HFFc6 (cell line): Measurements from ENCODE around the gene POU3F1. TPM values are rescaled to one million over a fixed set of nuclear protein-coding genes. Genes with fewer than 3 reads are reported as not detected.

Source experiments
- DNase-seq: peaks from one replicate; pipeline ENCODE4 v3.0.0-alpha.2; 2018
- H3K27ac Mint-ChIP-seq: 2 replicates; pipeline ENCODE4 v1.8.0; 2020; ENCODE audit warnings: mild to moderate bottlenecking, mixed read lengths
- H3K27me3 Mint-ChIP-seq: 2 replicates; pipeline ENCODE4 v1.8.0; 2021; ENCODE audit warnings: mild to moderate bottlenecking, moderate library complexity, mixed read lengths; ENCODE audit not compliant: insufficient read depth
- H3K36me3 Mint-ChIP-seq: 2 replicates; pipeline ENCODE4 v1.8.0; 2021; ENCODE audit warnings: low read depth, mixed read lengths
- H3K4me1 Mint-ChIP-seq: 2 replicates; pipeline ENCODE4 v1.8.0; 2020; ENCODE audit warnings: low read depth, mixed read lengths
- H3K4me3 Mint-ChIP-seq: 2 replicates; pipeline ENCODE4 v1.8.0; 2020; ENCODE audit warnings: mild to moderate bottlenecking, moderate library complexity, mixed read lengths
- H3K9me3 Mint-ChIP-seq: 2 replicates; pipeline ENCODE4 v1.8.0; 2020; ENCODE audit warnings: mild to moderate bottlenecking, mixed read lengths
- total RNA-seq, 6 experiments: library from RNA; stranded (reverse); fragmentation: NEBNext Ultra II Directional; extraction: Animal tissue kit (Norgen Biotek cat#: 25700); gene quantifications; 2 replicates in 1 of 6; 3 replicates in 5 of 6; pipeline ENCODE4 v1.2.3, GENCODE V29; 2021
- TF ChIP-seq, protein P1 (sequence below): fragments of 200-600 bp; sonication (generic); IDR thresholded peaks from 2 replicates; pipeline ENCODE4 v1.5.0; 2021; ENCODE audit warnings: antibody characterized with exemption, mild to moderate bottlenecking

The POU3F1 gene
- total RNA-seq, 6 experiments from 2014 or later: 0.11 TPM; not detected in 5

DNA sequence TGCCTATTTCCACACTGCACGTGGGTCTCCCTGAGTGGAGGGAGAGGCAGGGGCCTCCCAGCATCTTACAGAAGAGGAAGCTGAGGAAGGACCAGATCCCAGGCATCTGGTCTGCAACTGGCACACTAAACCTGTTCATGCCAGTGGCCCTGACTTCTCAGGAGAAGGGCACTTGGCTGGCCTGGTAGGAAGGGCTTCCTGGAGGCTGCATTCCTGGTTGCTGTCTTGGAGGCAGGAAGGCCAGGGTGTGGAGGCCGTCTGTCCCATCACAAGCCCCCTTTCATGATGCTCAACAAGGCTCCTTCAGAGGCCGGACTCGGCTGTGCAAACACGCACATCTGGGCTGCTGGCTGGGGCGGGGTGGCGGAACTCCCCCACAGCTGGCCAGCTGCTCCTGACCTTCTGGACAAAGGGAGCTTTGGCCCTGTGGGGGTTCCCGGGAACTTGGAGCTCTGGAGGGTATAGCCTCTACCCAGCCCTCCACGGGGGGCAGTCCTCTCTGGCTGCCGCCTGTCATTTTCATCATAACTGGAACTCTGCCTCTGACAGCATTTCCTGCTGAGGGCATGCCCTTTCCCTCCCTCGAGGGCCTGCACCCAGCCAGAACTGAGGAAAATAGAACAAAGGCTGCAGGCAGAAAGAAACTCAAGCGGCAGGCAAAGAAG is 39.2 kb upstream of the POU3F1 start:
- no peak for DNase-seq
- Mint-ChIP-seq H3K4me1 (no peaks in the 10 kb centered on the region), H3K4me3 (no peak overlapping the region), H3K27ac (no peak overlapping the region), H3K9me3 (no peaks in the 10 kb centered on the region), H3K27me3 (peaks cover 18% of the 10 kb centered on the region), H3K36me3 (no peaks in the 10 kb centered on the region)
- TF ChIP-seq, protein P1, sequence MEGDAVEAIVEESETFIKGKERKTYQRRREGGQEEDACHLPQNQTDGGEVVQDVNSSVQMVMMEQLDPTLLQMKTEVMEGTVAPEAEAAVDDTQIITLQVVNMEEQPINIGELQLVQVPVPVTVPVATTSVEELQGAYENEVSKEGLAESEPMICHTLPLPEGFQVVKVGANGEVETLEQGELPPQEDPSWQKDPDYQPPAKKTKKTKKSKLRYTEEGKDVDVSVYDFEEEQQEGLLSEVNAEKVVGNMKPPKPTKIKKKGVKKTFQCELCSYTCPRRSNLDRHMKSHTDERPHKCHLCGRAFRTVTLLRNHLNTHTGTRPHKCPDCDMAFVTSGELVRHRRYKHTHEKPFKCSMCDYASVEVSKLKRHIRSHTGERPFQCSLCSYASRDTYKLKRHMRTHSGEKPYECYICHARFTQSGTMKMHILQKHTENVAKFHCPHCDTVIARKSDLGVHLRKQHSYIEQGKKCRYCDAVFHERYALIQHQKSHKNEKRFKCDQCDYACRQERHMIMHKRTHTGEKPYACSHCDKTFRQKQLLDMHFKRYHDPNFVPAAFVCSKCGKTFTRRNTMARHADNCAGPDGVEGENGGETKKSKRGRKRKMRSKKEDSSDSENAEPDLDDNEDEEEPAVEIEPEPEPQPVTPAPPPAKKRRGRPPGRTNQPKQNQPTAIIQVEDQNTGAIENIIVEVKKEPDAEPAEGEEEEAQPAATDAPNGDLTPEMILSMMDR: no peak

- H3K27ac Mint-ChIP-seq: no peak overlapping the region
- peaks cover 15% of the 10 kb centered on the region for H3K27me3 Mint-ChIP-seq
- TF ChIP-seq, protein P1: no peak
- no peaks in the 10 kb centered on the region for H3K36me3 Mint-ChIP-seq
- no peaks in the 10 kb centered on the region for H3K4me1 Mint-ChIP-seq
- no peak for DNase-seq
- no peak overlapping the region for H3K4me3 Mint-ChIP-seq
- no peaks in the 10 kb centered on the region for H3K9me3 Mint-ChIP-seq
Measured at GRCh38 chr1:38084700-38085099, 38.1 kb upstream of the POU3F1 start.

DNA sequence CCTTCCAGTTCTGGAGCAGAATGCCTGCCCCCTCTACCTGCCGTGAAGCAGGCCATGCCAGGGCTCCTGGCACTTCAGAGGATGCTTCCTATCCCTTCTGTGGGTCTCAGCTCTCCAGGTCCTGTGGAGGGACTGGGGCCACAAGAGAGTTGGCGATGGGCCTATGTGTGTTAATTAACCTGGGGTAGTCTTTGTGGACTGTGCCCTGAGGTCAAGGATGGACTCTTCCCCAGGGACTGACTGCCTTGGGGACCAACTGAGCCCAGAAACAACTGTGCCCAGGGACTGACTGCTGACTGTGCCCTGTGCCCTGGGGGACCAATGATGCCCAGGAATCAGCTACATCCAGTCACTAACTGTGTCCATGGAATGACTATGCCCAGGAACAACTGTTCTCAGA is 37.5 kb upstream of the POU3F1 start:
- H3K27me3 Mint-ChIP-seq: peaks cover 15% of the 10 kb centered on the region
- no peaks in the 10 kb centered on the region for H3K36me3 Mint-ChIP-seq
- H3K27ac Mint-ChIP-seq: no peak overlapping the region
- TF ChIP-seq, protein P1: no peak
- no peaks in the 10 kb centered on the region for H3K4me1 Mint-ChIP-seq
- no peaks in the 10 kb centered on the region for H3K9me3 Mint-ChIP-seq
- no peak overlapping the region for H3K4me3 Mint-ChIP-seq
- no peak for DNase-seq

- Mint-ChIP-seq H3K36me3 (no peaks in the 10 kb centered on the region), H3K27me3 (peaks cover 15% of the 10 kb centered on the region), H3K27ac (no peak overlapping the region), H3K4me3 (no peak overlapping the region), H3K9me3 (no peaks in the 10 kb centered on the region), H3K4me1 (no peaks in the 10 kb centered on the region)
- TF ChIP-seq, protein P1: no peak
- no peak for DNase-seq
Measured at GRCh38 chr1:38083541-38083940, 36.9 kb upstream of the POU3F1 start.

- H3K36me3 Mint-ChIP-seq: no peaks in the 10 kb centered on the region
- H3K4me3 Mint-ChIP-seq: no peak overlapping the region
- H3K9me3 Mint-ChIP-seq: no peaks in the 10 kb centered on the region
- DNase-seq: no peak
- H3K4me1 Mint-ChIP-seq: no peaks in the 10 kb centered on the region
- no peak overlapping the region for H3K27ac Mint-ChIP-seq
- TF ChIP-seq, protein P1: no peak
- peaks cover 8% of the 10 kb centered on the region for H3K27me3 Mint-ChIP-seq
Measured at GRCh38 chr1:38082769-38083263, 36.2 kb upstream of the POU3F1 start.
